ENCODE measurements around the gene KY. TPM values are rescaled to one million over a fixed set of nuclear protein-coding genes. Genes with fewer than 3 reads are reported as not detected.

The KY gene
- total RNA-seq, 2 donors from 2014 or later: 1.4 to 1.7 TPM

GRCh38 chr3:134640378-134640777 lies 10.4 kb downstream of the KY start:
- Histone ChIP-seq H3K4me1 (replicated peaks) (no peaks in the 10 kb centered on the region), H3K27me3 (replicated peaks; ENCODE audit: insufficient read depth) (no peaks in the 10 kb centered on the region), H3K36me3 (no peaks in the 10 kb centered on the region), H3K4me3 (no peak overlapping the region), H3K27ac (no peak overlapping the region), H3K9me3 (no peaks in the 10 kb centered on the region)
- WGBS: 93% methylated on average over 5 of the region's 5 CpGs
- intact Hi-C loops (cut with DNase I): loop anchor here (5.0 kb wide), 1 partner anchor 38 kb away; no protein-coding TSS in a partner anchor
- TF ChIP-seq POLR2A (IDR thresholded peaks at IDR 0.05) (no peak), CTCF (IDR thresholded peaks at IDR 0.05) (no peak), POLR2AphosphoS5 (IDR thresholded peaks at IDR 0.05) (no peak)
- no peak for DNase-seq (ENCODE audit: low spot score)

DNA sequence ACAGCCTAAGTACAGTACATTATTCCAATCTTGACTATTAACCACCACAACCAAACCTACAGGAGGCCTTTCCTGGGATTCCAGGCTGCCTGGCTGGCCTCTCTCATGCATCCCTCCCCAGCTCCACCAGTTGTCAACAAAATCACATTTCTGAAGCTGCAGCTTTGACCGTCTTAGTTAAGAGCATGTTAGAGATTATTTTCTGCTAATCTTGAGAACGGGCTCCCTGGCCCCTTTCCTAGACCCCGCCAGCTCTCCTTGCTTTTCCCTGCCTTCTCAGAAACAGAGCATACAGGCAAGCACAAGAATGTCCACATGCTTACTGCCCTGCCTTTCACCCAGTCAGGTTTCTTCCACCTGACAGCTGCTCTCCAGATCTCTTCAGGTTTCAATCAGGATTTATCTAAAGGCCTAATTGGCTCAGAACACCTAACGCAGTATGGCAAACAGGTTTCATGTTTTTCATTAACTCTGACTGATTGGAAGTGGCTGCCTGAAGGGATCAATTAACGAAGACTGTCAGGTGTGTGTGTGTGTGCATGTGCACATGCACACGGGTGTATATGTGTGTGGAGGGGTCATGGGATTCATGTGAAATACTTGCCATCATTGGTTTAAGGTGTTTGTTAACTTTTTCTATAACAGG lies 12.3 kb downstream of the KY start:
- no peak for TF ChIP-seq POLR2A (IDR thresholded peaks at IDR 0.05)
- no peak for TF ChIP-seq POLR2AphosphoS5 (IDR thresholded peaks at IDR 0.05)
- TF ChIP-seq CTCF (IDR thresholded peaks at IDR 0.05): no peak
- intact Hi-C loops (cut with DNase I): no loop called here
- WGBS: 80% methylated on average over 6 of the region's 6 CpGs

GRCh38 chr3:134636406-134636805 lies 14.4 kb downstream of the KY start:
- Histone ChIP-seq H3K36me3 (no peaks in the 10 kb centered on the region), H3K27ac (no peak overlapping the region), H3K9me3 (no peaks in the 10 kb centered on the region), H3K4me1 (replicated peaks) (no peaks in the 10 kb centered on the region), H3K4me3 (no peak overlapping the region), H3K27me3 (replicated peaks; ENCODE audit: insufficient read depth) (no peaks in the 10 kb centered on the region)
- TF ChIP-seq POLR2A (IDR thresholded peaks at IDR 0.05) (no peak), POLR2AphosphoS5 (IDR thresholded peaks at IDR 0.05) (no peak), CTCF (IDR thresholded peaks at IDR 0.05) (no peak)
- intact Hi-C loops (cut with DNase I): no loop called here
- WGBS: 96% methylated on average over 1 of the region's 1 CpG
- DNase-seq (ENCODE audit: low spot score): no peak

More for the DNA sequence above, 12.3 kb downstream of the KY start:
- H3K27ac ChIP-seq: no peak overlapping the region
- no peaks in the 10 kb centered on the region for H3K4me1 ChIP-seq (replicated peaks)
- no peaks in the 10 kb centered on the region for H3K27me3 ChIP-seq (replicated peaks; ENCODE audit: insufficient read depth)
- H3K4me3 ChIP-seq: no peak overlapping the region
- H3K9me3 ChIP-seq: no peaks in the 10 kb centered on the region
- no peak for DNase-seq (ENCODE audit: low spot score)
- no peaks in the 10 kb centered on the region for H3K36me3 ChIP-seq

DNA sequence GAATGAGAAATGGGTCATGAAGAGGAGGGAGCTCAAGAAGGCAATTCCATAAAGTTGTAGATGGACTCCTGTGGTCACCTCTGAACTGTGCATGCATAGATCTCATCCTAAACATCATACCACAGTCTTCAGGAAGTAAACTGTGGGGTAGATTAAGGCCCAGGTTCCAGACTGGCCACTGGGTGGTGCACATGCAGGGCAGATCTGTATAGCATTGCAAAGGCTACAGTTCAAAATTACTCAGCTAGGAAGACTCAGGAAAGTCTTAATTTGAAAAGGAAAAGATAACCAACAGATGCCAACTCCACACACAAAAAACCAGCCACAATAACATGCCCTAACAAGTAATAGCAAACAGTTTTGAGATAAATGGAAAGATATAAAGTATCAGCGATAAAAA lies 20.3 kb downstream of the KY start:
- TF ChIP-seq POLR2A (IDR thresholded peaks at IDR 0.05): no peak
- no peak for TF ChIP-seq CTCF (IDR thresholded peaks at IDR 0.05)
- no peak for TF ChIP-seq POLR2AphosphoS5 (IDR thresholded peaks at IDR 0.05)
- Histone ChIP-seq H3K27ac (no peak overlapping the region), H3K4me3 (no peak overlapping the region), H3K9me3 (no peaks in the 10 kb centered on the region), H3K4me1 (replicated peaks) (no peaks in the 10 kb centered on the region), H3K27me3 (replicated peaks; ENCODE audit: insufficient read depth) (no peaks in the 10 kb centered on the region), H3K36me3 (no peaks in the 10 kb centered on the region)
- WGBS: 82% methylated on average over 1 of the region's 1 CpG
- intact Hi-C loops (cut with DNase I): no loop called here
- no peak for DNase-seq (ENCODE audit: low spot score)

GRCh38 chr3:134628884-134629283 lies 21.9 kb downstream of the KY start:
- H3K9me3 ChIP-seq: no peaks in the 10 kb centered on the region
- no peaks in the 10 kb centered on the region for H3K36me3 ChIP-seq
- no peak overlapping the region for H3K27ac ChIP-seq
- intact Hi-C loops (cut with DNase I): no loop called here
- TF ChIP-seq POLR2AphosphoS5 (IDR thresholded peaks at IDR 0.05) (no peak), POLR2A (IDR thresholded peaks at IDR 0.05) (no peak), CTCF (IDR thresholded peaks at IDR 0.05) (no peak)
- 91% methylated on average over 2 of the region's 2 CpGs for WGBS
- H3K27me3 ChIP-seq (replicated peaks; ENCODE audit: insufficient read depth): no peaks in the 10 kb centered on the region
- H3K4me3 ChIP-seq: no peak overlapping the region
- DNase-seq (ENCODE audit: low spot score): no peak
- H3K4me1 ChIP-seq (replicated peaks): no peaks in the 10 kb centered on the region
